HG02623 (cell line): ENCODE measurements around the gene AFAP1L1.

Experiments
- ATAC-seq: cut with Tn5 transposase; IDR thresholded peaks from one replicate; pipeline ENCODE4 v1.9.1; 2021; ENCODE audit warnings: moderate library complexity; ENCODE audit not compliant: unreplicated experiment

The AFAP1L1 gene

GRCh38 chr5:149310947-149311658 is 39.4 kb downstream of the AFAP1L1 start:
- ATAC-seq, result no peak

GRCh38 chr5:149313151-149313841 is 41.6 kb downstream of the AFAP1L1 start:
- ATAC-seq, result no peak

- no peak for ATAC-seq
Measured at GRCh38 chr5:149314571-149315111, 43.0 kb downstream of the AFAP1L1 start.

- ATAC-seq, result no peak
Measured at GRCh38 chr5:149315753-149316152, 44.1 kb downstream of the AFAP1L1 start.

- peak; percentile 61 for ATAC-seq
Measured at GRCh38 chr5:149317281-149318048, 45.8 kb downstream of the AFAP1L1 start.

GRCh38 chr5:149319174-149319573 is 47.5 kb downstream of the AFAP1L1 start:
- no peak for ATAC-seq

GRCh38 chr5:149320791-149321330 is 49.2 kb downstream of the AFAP1L1 start:
- no peak for ATAC-seq

GRCh38 chr5:149322518-149322917 is 50.9 kb downstream of the AFAP1L1 start:
- ATAC-seq, result no peak

- no peak for ATAC-seq
Measured at GRCh38 chr5:149323210-149323609, 51.6 kb downstream of the AFAP1L1 start.

- no peak for ATAC-seq
Measured at GRCh38 chr5:149323621-149324205, 52.1 kb downstream of the AFAP1L1 start.

GRCh38 chr5:149324641-149325040 is 53.0 kb downstream of the AFAP1L1 start:
- ATAC-seq, result no peak

- no peak for ATAC-seq
Measured at GRCh38 chr5:149325166-149325735, 53.6 kb downstream of the AFAP1L1 start.

GRCh38 chr5:149325894-149326293 is 54.2 kb downstream of the AFAP1L1 start:
- no peak for ATAC-seq

- no peak for ATAC-seq
Measured at GRCh38 chr5:149326611-149327010, 55.0 kb downstream of the AFAP1L1 start.

- ATAC-seq, result no peak
Measured at GRCh38 chr5:149328177-149328576, 56.5 kb downstream of the AFAP1L1 start.

GRCh38 chr5:149333711-149334443 is 62.2 kb downstream of the AFAP1L1 start:
- ATAC-seq, result no peak

- no peak for ATAC-seq
Measured at GRCh38 chr5:149337736-149338135, 66.1 kb downstream of the AFAP1L1 start.

GRCh38 chr5:149338364-149338763 is 66.7 kb downstream of the AFAP1L1 start:
- no peak for ATAC-seq

GRCh38 chr5:149340920-149341319 is 69.3 kb downstream of the AFAP1L1 start:
- no peak for ATAC-seq

GRCh38 chr5:149341876-149342275 is 70.2 kb downstream of the AFAP1L1 start:
- no peak for ATAC-seq
